SH-SY5Y (cell line): Measurements from ENCODE around the gene E2F3.

ENCODE experiments used
- GATA2 ChIP-seq: IDR thresholded peaks from 2 replicates; pipeline ENCODE4 v1.6.1; 2011; ENCODE audit warnings: mild to moderate bottlenecking, low read depth, low read length
- GATA3 ChIP-seq: IDR thresholded peaks from 2 replicates; pipeline ENCODE4 v1.6.1; 2011; ENCODE audit warnings: low read depth, mild to moderate bottlenecking, low read length, moderate library complexity

- no peak for TF ChIP-seq GATA3
- TF ChIP-seq GATA2, result no peak
Observed at GRCh38 chr6:20352346-20352745, 49.3 kb upstream of the E2F3 start.
